ENCODE measurements around the gene SARM1.

The SARM1 gene

GRCh38 chr17:28385037-28385400 lies 13.5 kb downstream of the SARM1 start:
- DNase-seq = no peak
- peaks cover 17 to 18% of the 10 kb centered on the region in 2 donors for H3K4me1 Mint-ChIP-seq (ENCODE audit: low read depth in 2 of 2)
- peak overlapping the region; percentile 51 to 76 for H3K27ac Mint-ChIP-seq
- H3K27me3 Mint-ChIP-seq = no peaks in the 10 kb centered on the region
- H3K36me3 Mint-ChIP-seq (ENCODE audit: insufficient read depth) = peaks cover 14% of the 10 kb centered on the region
- no peaks in the 10 kb centered on the region for H3K9me3 Mint-ChIP-seq
- peak; percentile 9 for ATAC-seq (replicated peaks)
- H3K4me3 Mint-ChIP-seq = peak overlapping the region; percentile 84 to 94

DNA sequence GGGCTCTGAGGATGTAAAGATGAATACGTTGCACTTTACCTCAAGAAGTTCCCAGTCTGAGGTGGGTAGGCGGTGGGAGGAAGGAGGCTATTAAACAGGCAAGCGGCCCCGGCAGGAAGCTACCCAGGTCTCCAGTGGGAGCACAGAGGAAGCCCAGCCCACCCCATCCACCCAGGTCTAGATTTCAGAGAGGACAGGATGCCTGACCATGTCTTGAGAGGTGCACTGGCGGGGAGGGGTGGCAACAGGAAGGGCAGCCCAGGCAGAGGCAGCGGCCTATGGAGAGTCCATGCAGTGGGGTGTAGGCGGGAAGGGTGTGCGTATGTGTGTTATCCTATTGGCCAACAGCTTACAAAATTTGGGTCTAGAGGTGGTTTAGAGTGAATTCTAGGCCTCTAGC lies 13.9 kb downstream of the SARM1 start:
- Mint-ChIP-seq H3K27me3 (no peaks in the 10 kb centered on the region), H3K4me1 (ENCODE audit: low read depth in 2 of 2) (peaks cover 13 to 16% of the 10 kb centered on the region in 2 donors), H3K36me3 (ENCODE audit: insufficient read depth) (peaks cover 18% of the 10 kb centered on the region), H3K4me3 (peak overlapping the region; percentile 84 to 94), H3K9me3 (no peaks in the 10 kb centered on the region), H3K27ac (peak overlapping the region in 1 of 2 donors; percentile 46)
- ATAC-seq (replicated peaks) (no peak), DNase-seq (no peak)

GRCh38 chr17:28386391-28386790 lies 14.9 kb downstream of the SARM1 start:
- DNase-seq (no peak), ATAC-seq (replicated peaks) (no peak)
- H3K9me3 Mint-ChIP-seq = no peaks in the 10 kb centered on the region
- peaks cover 28% of the 10 kb centered on the region for H3K36me3 Mint-ChIP-seq (ENCODE audit: insufficient read depth)
- peaks cover 11 to 15% of the 10 kb centered on the region in 2 donors for H3K4me1 Mint-ChIP-seq (ENCODE audit: low read depth in 2 of 2)
- no peak overlapping the region for H3K27ac Mint-ChIP-seq
- H3K27me3 Mint-ChIP-seq = no peaks in the 10 kb centered on the region
- no peak overlapping the region for H3K4me3 Mint-ChIP-seq

- H3K9me3 Mint-ChIP-seq = no peaks in the 10 kb centered on the region
- DNase-seq (no peak), ATAC-seq (replicated peaks) (no peak)
- H3K36me3 Mint-ChIP-seq (ENCODE audit: insufficient read depth) = peaks cover 31% of the 10 kb centered on the region
- no peak overlapping the region for H3K4me3 Mint-ChIP-seq
- no peak overlapping the region for H3K27ac Mint-ChIP-seq
- no peaks in the 10 kb centered on the region for H3K27me3 Mint-ChIP-seq
- peaks cover 11 to 12% of the 10 kb centered on the region in 2 donors for H3K4me1 Mint-ChIP-seq (ENCODE audit: low read depth in 2 of 2)
These were observed 16.6 kb downstream of the SARM1 start for GRCh38 chr17:28388106-28388505.

- Mint-ChIP-seq H3K36me3 (ENCODE audit: insufficient read depth) (peaks cover 37% of the 10 kb centered on the region), H3K4me3 (no peak overlapping the region), H3K27ac (peak overlapping the region in 1 of 2 donors; percentile 75), H3K9me3 (no peaks in the 10 kb centered on the region), H3K27me3 (no peaks in the 10 kb centered on the region), H3K4me1 (ENCODE audit: low read depth in 2 of 2) (peaks cover 3 to 5% of the 10 kb centered on the region in 2 donors)
- ATAC-seq (replicated peaks) (no peak), DNase-seq (no peak)
These were observed 18.6 kb downstream of the SARM1 start for GRCh38 chr17:28390141-28390540.

DNA sequence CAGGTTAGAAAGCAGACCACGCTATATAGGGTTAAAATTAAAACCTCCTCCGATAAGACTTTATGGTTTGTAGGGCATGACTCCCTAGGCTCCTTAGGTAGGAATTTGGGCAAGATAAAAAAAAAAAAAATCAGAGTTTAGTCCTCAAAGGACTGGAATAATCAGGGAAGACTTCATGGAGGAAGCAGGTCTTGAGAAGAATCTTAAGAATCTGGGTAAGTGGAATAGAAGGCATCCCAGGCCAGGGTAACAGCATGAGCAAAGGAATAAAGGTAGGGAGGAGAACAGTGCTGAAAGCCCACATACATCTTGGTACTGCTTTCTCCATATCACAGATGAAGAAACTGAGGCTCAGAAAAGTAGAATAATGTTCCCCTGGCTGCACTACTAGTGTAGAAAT lies 19.1 kb downstream of the SARM1 start:
- peaks cover 0 to under 1% of the 10 kb centered on the region in 2 donors for H3K4me1 Mint-ChIP-seq (ENCODE audit: low read depth in 2 of 2)
- no peaks in the 10 kb centered on the region for H3K9me3 Mint-ChIP-seq
- H3K27me3 Mint-ChIP-seq = no peaks in the 10 kb centered on the region
- ATAC-seq (replicated peaks) (no peak), DNase-seq (no peak)
- no peak overlapping the region for H3K27ac Mint-ChIP-seq
- H3K36me3 Mint-ChIP-seq (ENCODE audit: insufficient read depth) = peaks cover 33% of the 10 kb centered on the region
- no peak overlapping the region for H3K4me3 Mint-ChIP-seq

DNA sequence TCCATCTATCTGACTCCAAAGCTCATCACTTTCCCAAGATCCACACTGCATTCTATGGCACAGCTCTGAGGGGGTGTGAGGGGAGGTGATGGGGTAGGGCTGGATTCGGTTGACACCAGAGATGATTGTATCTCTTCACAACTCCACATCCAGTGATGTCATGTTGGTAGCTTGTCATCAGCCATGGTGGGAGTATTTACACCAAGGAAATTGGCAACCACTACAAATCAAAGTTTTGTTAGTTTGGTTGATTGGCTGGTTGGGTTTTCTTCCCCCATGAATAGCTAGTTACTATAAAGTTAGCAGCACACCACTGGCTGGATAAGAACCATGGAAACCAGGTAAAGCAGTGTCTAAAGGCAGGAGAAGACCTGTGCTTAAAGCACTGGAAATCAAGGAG lies 19.5 kb downstream of the SARM1 start:
- ATAC-seq (replicated peaks) (no peak), DNase-seq (no peak)
- H3K9me3 Mint-ChIP-seq = no peaks in the 10 kb centered on the region
- H3K36me3 Mint-ChIP-seq (ENCODE audit: insufficient read depth) = peaks cover 33% of the 10 kb centered on the region
- H3K27me3 Mint-ChIP-seq = no peaks in the 10 kb centered on the region
- H3K4me3 Mint-ChIP-seq = no peak overlapping the region
- H3K4me1 Mint-ChIP-seq (ENCODE audit: low read depth in 2 of 2) = no peaks in the 10 kb centered on the region
- peak overlapping the region in 1 of 2 donors; percentile 16 for H3K27ac Mint-ChIP-seq

DNA sequence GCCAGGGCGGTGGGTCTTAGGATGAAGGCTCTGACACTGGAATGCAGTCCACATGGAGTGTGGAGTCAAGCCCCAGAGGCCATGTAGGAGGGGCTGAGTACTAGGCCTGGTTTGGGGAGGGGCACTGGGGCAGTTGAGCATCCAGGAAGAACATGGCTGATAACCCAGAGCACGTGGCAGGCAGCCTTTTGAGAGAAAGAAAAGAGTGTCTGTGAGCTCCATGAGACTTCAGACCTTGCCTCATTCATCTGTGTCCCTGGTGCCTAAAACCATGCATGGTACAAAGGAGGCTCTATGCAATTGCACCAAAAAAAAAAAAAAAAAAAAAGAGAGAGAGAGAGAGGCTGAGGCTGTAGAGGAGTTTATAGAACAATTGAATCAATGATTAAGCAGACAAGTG lies 19.9 kb downstream of the SARM1 start:
- H3K9me3 Mint-ChIP-seq = no peaks in the 10 kb centered on the region
- peak overlapping the region in 1 of 2 donors; percentile 16 for H3K27ac Mint-ChIP-seq
- H3K4me3 Mint-ChIP-seq = no peak overlapping the region
- ATAC-seq (replicated peaks) (no peak), DNase-seq (no peak)
- peaks cover 33% of the 10 kb centered on the region for H3K36me3 Mint-ChIP-seq (ENCODE audit: insufficient read depth)
- no peaks in the 10 kb centered on the region for H3K27me3 Mint-ChIP-seq
- H3K4me1 Mint-ChIP-seq (ENCODE audit: low read depth in 2 of 2) = no peaks in the 10 kb centered on the region

- H3K36me3 Mint-ChIP-seq (ENCODE audit: insufficient read depth) = peaks cover 33% of the 10 kb centered on the region
- no peak overlapping the region for H3K27ac Mint-ChIP-seq
- no peaks in the 10 kb centered on the region for H3K9me3 Mint-ChIP-seq
- ATAC-seq (replicated peaks) (no peak), DNase-seq (no peak)
- no peak overlapping the region for H3K4me3 Mint-ChIP-seq
- H3K4me1 Mint-ChIP-seq (ENCODE audit: low read depth in 2 of 2) = no peaks in the 10 kb centered on the region
- H3K27me3 Mint-ChIP-seq = no peaks in the 10 kb centered on the region
These were observed 21.0 kb downstream of the SARM1 start for GRCh38 chr17:28392491-28392890.

DNA sequence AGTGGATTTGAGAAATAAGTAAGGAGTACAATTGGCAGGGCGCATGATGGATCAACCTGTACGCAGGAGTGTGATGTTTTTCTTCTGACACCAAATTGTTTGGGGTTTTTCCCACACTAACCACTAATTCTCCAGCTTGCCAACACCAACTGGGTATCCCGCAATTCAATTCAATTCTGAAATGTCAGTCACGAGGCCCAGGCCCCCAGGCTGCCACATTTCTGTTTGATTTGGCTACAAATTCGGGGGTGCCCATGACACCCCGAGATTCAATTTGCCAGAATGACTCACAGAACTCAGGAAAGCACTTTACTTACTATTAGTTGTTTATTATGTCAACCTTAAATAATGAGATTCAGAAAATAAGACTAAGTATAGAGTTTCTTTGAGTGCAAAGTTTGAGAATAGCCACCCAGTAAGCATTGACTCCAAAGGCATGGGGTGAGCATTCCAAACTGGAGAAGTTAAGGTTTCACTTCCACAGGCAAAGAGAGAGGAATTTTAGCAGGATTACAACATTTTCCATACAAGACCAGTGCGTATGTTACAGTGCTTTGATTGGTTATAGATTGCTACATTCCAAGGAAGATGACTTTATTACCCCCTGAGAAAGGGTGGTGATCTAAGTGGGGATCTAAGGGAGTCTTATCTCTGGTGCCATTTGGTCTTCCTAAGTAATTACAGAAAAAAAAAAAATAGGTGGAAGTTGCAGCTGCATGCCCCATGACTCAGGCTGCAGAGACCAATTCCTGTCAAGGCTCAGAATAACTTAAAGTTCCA lies 23.0 kb downstream of the SARM1 start:
- Mint-ChIP-seq H3K27me3 (no peaks in the 10 kb centered on the region), H3K4me3 (no peak overlapping the region), H3K27ac (peak overlapping the region in 1 of 2 donors; percentile 54), H3K4me1 (ENCODE audit: low read depth in 2 of 2) (no peaks in the 10 kb centered on the region), H3K36me3 (ENCODE audit: insufficient read depth) (peaks cover 28% of the 10 kb centered on the region), H3K9me3 (no peaks in the 10 kb centered on the region)
- no peak for DNase-seq
- ATAC-seq (replicated peaks) = no peak

DNA sequence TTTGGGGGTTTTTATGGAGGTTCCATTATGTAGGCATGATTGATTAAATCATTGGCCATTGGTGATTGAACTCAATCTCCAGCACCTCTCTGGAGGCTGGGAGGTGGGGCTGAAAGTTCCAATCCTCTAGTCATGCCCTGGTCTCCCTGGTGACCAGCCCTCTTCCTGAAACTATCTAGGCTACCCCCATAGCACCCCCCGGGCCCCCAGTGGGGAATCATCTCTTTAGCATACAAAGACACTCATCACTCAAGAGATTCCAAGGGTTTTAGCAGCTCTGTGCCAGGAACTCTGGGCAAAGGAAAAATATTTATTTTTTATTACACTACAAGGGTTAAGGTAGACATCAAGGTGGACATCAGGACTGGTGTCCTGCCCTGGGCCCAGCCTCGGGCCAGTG lies 23.9 kb downstream of the SARM1 start:
- Mint-ChIP-seq H3K4me1 (ENCODE audit: low read depth in 2 of 2) (no peaks in the 10 kb centered on the region), H3K27ac (peak overlapping the region in 1 of 2 donors; percentile 57), H3K4me3 (no peak overlapping the region), H3K36me3 (ENCODE audit: insufficient read depth) (peaks cover 19% of the 10 kb centered on the region), H3K9me3 (no peaks in the 10 kb centered on the region), H3K27me3 (no peaks in the 10 kb centered on the region)
- no peak for ATAC-seq (replicated peaks)
- DNase-seq = no peak

DNA sequence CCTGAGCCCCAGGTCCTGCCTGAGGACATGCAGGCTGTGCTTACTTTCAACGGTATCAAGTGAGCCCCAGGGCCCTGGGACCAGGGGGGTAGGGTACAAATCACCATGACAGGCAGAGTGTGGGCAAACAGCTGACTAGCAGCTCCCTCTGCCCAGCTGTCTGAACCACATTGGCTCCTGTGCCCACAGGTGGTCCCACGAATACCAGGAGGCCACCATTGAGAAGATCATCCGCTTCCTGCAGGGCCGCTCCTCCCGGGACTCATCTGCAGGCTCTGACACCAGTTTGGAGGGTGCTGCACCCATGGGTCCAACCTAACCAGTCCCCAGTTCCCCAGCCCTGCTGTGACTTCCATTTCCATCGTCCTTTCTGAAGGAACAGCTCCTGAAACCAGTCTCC lies 24.5 kb downstream of the SARM1 start:
- ATAC-seq (replicated peaks) (no peak), DNase-seq (no peak)
- no peak overlapping the region for H3K4me3 Mint-ChIP-seq
- H3K36me3 Mint-ChIP-seq (ENCODE audit: insufficient read depth) = peaks cover 14% of the 10 kb centered on the region
- no peaks in the 10 kb centered on the region for H3K4me1 Mint-ChIP-seq (ENCODE audit: low read depth in 2 of 2)
- no peaks in the 10 kb centered on the region for H3K27me3 Mint-ChIP-seq
- no peaks in the 10 kb centered on the region for H3K9me3 Mint-ChIP-seq
- H3K27ac Mint-ChIP-seq = no peak overlapping the region

DNA sequence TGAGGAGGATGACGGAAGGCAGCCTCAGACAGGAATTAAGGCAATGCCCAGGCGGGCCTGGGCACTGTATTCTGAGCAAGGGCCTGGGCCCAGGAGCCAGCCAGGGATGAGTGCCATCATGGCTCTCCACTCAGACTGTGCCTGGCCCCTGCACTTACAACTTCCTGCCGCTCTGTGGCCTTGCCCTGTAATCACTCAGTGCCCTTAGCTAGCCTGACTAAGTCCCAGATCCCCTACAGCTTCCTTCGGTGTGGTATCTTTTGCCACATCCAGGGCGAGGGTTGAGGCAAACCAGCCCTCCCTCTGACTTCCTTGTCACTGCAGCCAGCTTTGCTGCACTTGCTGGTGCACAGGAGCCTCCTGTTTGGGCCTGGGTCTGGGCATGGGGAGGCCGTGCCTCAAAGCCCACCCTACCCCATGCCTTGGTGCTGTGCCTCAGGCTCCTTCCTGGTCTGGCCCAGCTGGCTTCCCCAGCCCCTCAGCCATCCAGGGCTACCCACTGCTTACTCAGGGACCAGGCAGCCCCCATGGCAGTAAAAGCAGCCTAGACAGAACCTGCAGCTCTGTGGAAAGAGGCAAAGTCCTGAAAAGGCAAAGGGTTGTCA lies 25.2 kb downstream of the SARM1 start:
- Mint-ChIP-seq H3K36me3 (ENCODE audit: insufficient read depth) (peaks cover 6% of the 10 kb centered on the region), H3K4me1 (ENCODE audit: low read depth in 2 of 2) (no peaks in the 10 kb centered on the region), H3K27me3 (no peaks in the 10 kb centered on the region), H3K4me3 (no peak overlapping the region), H3K27ac (no peak overlapping the region), H3K9me3 (no peaks in the 10 kb centered on the region)
- ATAC-seq (replicated peaks) (no peak), DNase-seq (no peak)

DNA sequence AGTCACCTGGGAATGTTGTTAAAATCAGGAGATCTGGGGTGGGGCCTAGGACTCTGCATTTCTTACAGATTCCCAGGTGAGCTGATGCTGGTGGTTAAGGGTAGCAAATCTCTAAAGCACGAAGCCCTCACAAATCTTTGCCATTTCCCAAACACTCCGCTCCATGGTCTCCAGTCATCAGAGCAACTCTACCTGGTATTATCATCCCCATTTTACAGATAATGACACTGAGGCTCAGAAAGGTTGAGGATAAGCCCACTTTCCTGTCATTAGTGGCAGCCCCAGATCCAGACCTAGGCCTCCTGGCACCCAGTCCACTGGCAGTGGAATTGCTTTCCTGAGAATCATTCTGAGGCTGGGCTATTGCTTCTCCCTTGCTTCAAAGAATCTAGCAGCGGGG lies 25.8 kb downstream of the SARM1 start:
- Mint-ChIP-seq H3K27me3 (no peaks in the 10 kb centered on the region), H3K4me3 (no peak overlapping the region), H3K9me3 (no peaks in the 10 kb centered on the region), H3K4me1 (ENCODE audit: low read depth in 2 of 2) (peaks cover 0 to 3% of the 10 kb centered on the region in 2 donors), H3K36me3 (ENCODE audit: insufficient read depth) (peaks cover 6% of the 10 kb centered on the region), H3K27ac (no peak overlapping the region)
- DNase-seq = no peak
- no peak for ATAC-seq (replicated peaks)

Measured in effector memory CD8-positive, alpha-beta T cell (primary cell).